Measurements from ENCODE around the gene COPE.

DNA sequence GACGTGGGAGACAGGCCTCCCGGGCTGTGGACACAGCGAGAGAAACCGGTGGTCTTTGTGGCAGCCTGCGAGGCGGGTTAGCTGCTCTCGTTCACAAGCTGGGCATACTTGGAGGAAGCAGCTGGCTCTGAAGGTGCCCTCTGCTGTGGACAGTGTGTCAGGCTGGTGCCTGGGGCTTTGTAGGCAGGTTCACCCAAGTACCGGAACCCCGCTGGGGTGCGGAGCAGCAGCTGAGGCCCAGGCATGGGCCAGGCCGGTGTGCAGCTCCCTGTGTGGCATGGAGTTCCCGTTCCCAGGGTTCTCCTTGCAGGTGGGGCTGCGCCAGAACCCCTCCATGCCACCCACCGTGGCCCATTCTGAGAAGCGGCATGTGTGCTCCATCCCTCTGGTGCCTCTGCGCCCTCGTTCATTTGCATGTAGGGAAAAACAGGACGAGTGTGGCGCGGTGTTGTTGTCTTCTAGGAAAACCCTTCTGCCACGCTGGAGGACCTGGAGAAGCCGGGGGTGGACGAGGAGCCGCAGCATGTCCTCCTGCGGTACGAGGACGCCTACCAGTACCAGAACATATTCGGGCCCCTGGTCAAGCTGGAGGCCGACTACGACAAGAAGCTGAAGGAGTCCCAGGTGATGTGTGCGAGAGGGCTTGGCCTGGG, 67.4 kb downstream of the COPE start:
- TF ChIP-seq, protein P1, sequence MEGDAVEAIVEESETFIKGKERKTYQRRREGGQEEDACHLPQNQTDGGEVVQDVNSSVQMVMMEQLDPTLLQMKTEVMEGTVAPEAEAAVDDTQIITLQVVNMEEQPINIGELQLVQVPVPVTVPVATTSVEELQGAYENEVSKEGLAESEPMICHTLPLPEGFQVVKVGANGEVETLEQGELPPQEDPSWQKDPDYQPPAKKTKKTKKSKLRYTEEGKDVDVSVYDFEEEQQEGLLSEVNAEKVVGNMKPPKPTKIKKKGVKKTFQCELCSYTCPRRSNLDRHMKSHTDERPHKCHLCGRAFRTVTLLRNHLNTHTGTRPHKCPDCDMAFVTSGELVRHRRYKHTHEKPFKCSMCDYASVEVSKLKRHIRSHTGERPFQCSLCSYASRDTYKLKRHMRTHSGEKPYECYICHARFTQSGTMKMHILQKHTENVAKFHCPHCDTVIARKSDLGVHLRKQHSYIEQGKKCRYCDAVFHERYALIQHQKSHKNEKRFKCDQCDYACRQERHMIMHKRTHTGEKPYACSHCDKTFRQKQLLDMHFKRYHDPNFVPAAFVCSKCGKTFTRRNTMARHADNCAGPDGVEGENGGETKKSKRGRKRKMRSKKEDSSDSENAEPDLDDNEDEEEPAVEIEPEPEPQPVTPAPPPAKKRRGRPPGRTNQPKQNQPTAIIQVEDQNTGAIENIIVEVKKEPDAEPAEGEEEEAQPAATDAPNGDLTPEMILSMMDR (IDR thresholded peaks at IDR 0.05) = no peak
- no peak for TF ChIP-seq POLR2A (IDR thresholded peaks at IDR 0.05)
- TF ChIP-seq POLR2AphosphoS5 (IDR thresholded peaks at IDR 0.05) = no peak
- TF ChIP-seq EP300 (IDR thresholded peaks at IDR 0.05) = no peak
